ENCODE data around the gene TRIM2.
A peak's percentile ranks its signal among the peaks of the same experiment; 100 is the strongest.
"Not testable (repeated sequence)": the region's sequence is repeated elsewhere in the genome, so short reads cannot be mapped to it uniquely, and the experiment has no call there.

TRIM2 gene

GRCh38 chr4:153161226-153161963 lies 42.8 kb upstream of the TRIM2 start:
- Histone ChIP-seq H3K4me1 (ENCODE audit: control extremely low read depth in 1 of 4, control insufficient read depth in 4 of 4, insufficient read depth in 4 of 4, low read length in 3 of 4) (peaks cover 0 to under 1% (median 0%) of the 10 kb centered on the region in 4 experiments), H3K9me3 (ENCODE audit: control extremely low read depth in 1 of 5, control insufficient read depth in 4 of 5, insufficient read depth in 2 of 5, low read depth in 1 of 5, low read length in 4 of 5) (no peaks in the 10 kb centered on the region), H3K27me3 (replicated peaks in 2 of 5; ENCODE audit: control insufficient read depth in 4 of 5, insufficient read depth in 5 of 5, low read length in 4 of 5) (no peaks in the 10 kb centered on the region), H3K27ac (ENCODE audit: insufficient read depth in 1 of 2, low read depth in 1 of 2, low read length in 2 of 2, poor library complexity in 1 of 2, severe bottlenecking in 2 of 2) (no peak overlapping the region), H3K36me3 (ENCODE audit: control insufficient read depth in 4 of 4, insufficient read depth in 4 of 4, low read length in 3 of 4) (no peaks in the 10 kb centered on the region), H3K4me3 (ENCODE audit: control insufficient read depth in 1 of 7, extremely low read depth in 1 of 7, insufficient read depth in 4 of 7, low read depth in 2 of 7, low read length in 6 of 7) (no peak overlapping the region)
- WGBS (ENCODE audit: insufficient coverage) = 67% methylated on average over 3 of the region's 7 CpGs
- DNase-seq = no peak
- CTCF ChIA-PET = interaction anchor here (1.3 to 12.3 kb wide), 6 partner anchors 9 to 157 kb away, joined by 3 to 138 read pairs (median 6); no protein-coding TSS in a partner anchor
- POLR2A ChIA-PET = no interaction called here

DNA sequence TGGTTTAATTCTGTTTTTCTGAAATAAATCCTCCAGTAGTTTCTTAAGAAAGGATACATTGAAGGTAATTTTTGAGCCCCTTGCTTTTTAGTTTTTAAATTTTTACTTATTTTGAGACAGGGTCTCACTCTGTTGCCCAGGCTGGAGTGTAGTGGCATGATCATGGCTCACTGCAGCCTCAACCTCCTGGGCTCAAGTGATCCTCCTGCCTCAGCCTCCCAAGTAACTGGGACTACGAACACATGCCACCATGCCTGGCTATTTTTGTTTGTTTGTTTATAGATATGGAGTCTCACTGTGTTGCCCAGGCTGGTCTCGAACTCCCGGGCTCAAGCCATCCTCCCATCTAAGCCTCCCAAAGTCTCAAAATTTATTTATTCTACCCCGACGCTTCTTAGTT lies 39.0 kb upstream of the TRIM2 start:
- H3K27ac ChIP-seq (ENCODE audit: insufficient read depth in 1 of 2, low read depth in 1 of 2, low read length in 2 of 2, poor library complexity in 1 of 2, severe bottlenecking in 2 of 2); CTCF ChIA-PET; H3K27me3 ChIP-seq (replicated peaks in 2 of 5; ENCODE audit: control insufficient read depth in 4 of 5, insufficient read depth in 5 of 5, low read length in 4 of 5); H3K4me1 ChIP-seq (ENCODE audit: control extremely low read depth in 1 of 4, control insufficient read depth in 4 of 4, insufficient read depth in 4 of 4, low read length in 3 of 4); H3K9me3 ChIP-seq (ENCODE audit: control extremely low read depth in 1 of 5, control insufficient read depth in 4 of 5, insufficient read depth in 2 of 5, low read depth in 1 of 5, low read length in 4 of 5); DNase-seq; H3K36me3 ChIP-seq (ENCODE audit: control insufficient read depth in 4 of 4, insufficient read depth in 4 of 4, low read length in 3 of 4); H3K4me3 ChIP-seq (ENCODE audit: control insufficient read depth in 1 of 7, extremely low read depth in 1 of 7, insufficient read depth in 4 of 7, low read depth in 2 of 7, low read length in 6 of 7): not testable (repeated sequence)
- WGBS (ENCODE audit: insufficient coverage) = 100% methylated on average over 2 of the region's 5 CpGs
- POLR2A ChIA-PET = interaction anchor here (0.6 kb wide), 1 partner anchor 16 kb away, joined by 3 read pairs; no protein-coding TSS in a partner anchor

DNA sequence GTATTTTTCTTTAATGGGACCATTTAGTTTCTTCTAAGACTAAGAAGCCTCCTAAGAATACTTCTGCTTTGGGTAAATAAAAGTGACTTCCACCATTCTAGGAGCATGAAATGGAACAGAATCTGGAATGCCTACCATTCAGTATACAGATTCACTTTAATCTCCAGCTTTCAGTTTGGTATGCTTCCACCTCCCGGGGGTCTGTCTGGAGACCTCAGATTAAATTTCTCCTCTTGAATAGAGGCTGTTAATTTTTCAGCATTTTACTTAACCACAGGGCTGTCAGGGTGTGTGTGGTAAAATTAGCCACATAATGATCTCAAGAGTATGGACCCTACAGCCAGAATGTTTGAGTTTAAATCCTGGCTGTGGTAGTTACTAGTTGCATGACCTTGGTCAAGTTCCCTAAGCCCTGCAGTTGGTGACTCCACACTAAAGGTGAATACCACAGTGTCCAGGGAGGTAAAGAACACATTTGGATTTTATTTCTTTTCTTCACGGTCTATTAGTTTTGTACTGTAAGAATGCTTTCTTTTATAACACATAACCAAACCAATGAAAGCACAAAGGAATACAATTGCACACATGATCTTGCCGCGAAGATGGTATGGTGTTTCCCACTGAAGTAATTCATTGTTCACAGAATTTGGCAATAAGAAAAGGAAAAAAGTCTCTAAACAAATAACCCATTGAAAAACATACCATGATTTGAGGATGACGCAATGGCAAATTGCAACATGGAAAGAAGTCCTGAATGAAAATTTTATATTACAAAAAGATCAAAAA lies 37.3 kb upstream of the TRIM2 start:
- ChIA-PET CTCF (interaction anchor here (0.7 kb wide), 1 partner anchor 24 kb away, joined by 3 read pairs; no protein-coding TSS in a partner anchor), POLR2A (no interaction called here)
- Histone ChIP-seq H3K9me3 (ENCODE audit: control extremely low read depth in 1 of 5, control insufficient read depth in 4 of 5, insufficient read depth in 2 of 5, low read depth in 1 of 5, low read length in 4 of 5) (no peaks in the 10 kb centered on the region), H3K27me3 (replicated peaks in 2 of 5; ENCODE audit: control insufficient read depth in 4 of 5, insufficient read depth in 5 of 5, low read length in 4 of 5) (no peaks in the 10 kb centered on the region), H3K4me3 (ENCODE audit: control insufficient read depth in 1 of 7, extremely low read depth in 1 of 7, insufficient read depth in 4 of 7, low read depth in 2 of 7, low read length in 6 of 7) (no peak overlapping the region), H3K36me3 (ENCODE audit: control insufficient read depth in 4 of 4, insufficient read depth in 4 of 4, low read length in 3 of 4) (no peaks in the 10 kb centered on the region), H3K4me1 (ENCODE audit: control extremely low read depth in 1 of 4, control insufficient read depth in 4 of 4, insufficient read depth in 4 of 4, low read length in 3 of 4) (no peaks in the 10 kb centered on the region), H3K27ac (ENCODE audit: insufficient read depth in 1 of 2, low read depth in 1 of 2, low read length in 2 of 2, poor library complexity in 1 of 2, severe bottlenecking in 2 of 2) (no peak overlapping the region)
- 0% methylated on average over 1 of the region's 5 CpGs for WGBS (ENCODE audit: insufficient coverage)
- DNase-seq = peak in 2 of 3 donors; percentile 43 to 59

DNA sequence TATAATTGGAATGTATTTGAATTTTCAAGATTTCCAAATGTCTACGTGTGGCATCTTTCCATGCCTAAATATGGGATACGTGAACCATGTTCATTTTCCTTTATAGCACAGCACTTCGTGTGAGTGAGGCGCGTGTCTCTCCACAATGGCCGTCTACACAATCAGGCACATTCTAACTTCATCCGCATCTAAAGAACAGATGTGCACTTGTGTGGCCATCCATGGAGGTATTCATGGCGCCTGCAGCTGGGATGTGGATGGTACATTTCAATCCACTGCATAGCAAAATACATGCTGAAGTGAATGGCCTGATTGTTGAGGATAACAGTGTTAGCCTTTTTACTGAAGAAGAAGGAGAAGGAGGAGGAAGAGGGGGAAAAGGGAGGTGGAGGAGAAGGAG lies 34.5 kb upstream of the TRIM2 start:
- Histone ChIP-seq H3K4me1 (ENCODE audit: control extremely low read depth in 1 of 4, control insufficient read depth in 4 of 4, insufficient read depth in 4 of 4, low read length in 3 of 4) (no peaks in the 10 kb centered on the region), H3K27ac (ENCODE audit: insufficient read depth in 1 of 2, low read depth in 1 of 2, low read length in 2 of 2, poor library complexity in 1 of 2, severe bottlenecking in 2 of 2) (no peak overlapping the region), H3K27me3 (replicated peaks in 2 of 5; ENCODE audit: control insufficient read depth in 4 of 5, insufficient read depth in 5 of 5, low read length in 4 of 5) (no peaks in the 10 kb centered on the region), H3K4me3 (ENCODE audit: control insufficient read depth in 1 of 7, extremely low read depth in 1 of 7, insufficient read depth in 4 of 7, low read depth in 2 of 7, low read length in 6 of 7) (no peak overlapping the region), H3K9me3 (ENCODE audit: control extremely low read depth in 1 of 5, control insufficient read depth in 4 of 5, insufficient read depth in 2 of 5, low read depth in 1 of 5, low read length in 4 of 5) (no peaks in the 10 kb centered on the region), H3K36me3 (ENCODE audit: control insufficient read depth in 4 of 4, insufficient read depth in 4 of 4, low read length in 3 of 4) (no peaks in the 10 kb centered on the region)
- ChIA-PET POLR2A (no interaction called here), CTCF (interaction anchor here (1.2 to 1.8 kb wide), 2 partner anchors 9 to 10 kb away, joined by 3 to 8 read pairs; no protein-coding TSS in a partner anchor)
- DNase-seq = no peak
- 69% methylated on average over 7 of the region's 8 CpGs for WGBS (ENCODE audit: insufficient coverage)

DNA sequence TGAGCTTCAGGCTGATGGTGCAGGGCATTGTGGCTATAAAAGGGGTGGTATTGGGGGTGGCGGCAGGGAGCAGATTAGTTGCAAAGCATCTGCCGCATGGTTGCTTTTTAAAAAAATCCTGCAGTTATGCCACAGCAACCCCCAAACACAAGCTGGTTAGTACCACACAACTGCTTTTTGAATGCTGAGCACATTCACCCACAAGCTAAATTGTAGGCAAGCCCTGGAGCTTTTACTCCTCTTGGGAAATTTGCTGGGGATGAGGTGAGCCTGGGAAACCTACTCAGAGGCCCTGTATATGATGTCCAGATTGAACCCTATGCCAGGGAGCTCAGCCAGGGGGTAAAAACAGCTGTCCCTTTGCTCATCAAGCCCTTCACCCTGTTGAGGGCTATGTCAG lies 33.8 kb upstream of the TRIM2 start:
- Histone ChIP-seq H3K4me3 (ENCODE audit: control insufficient read depth in 1 of 7, extremely low read depth in 1 of 7, insufficient read depth in 4 of 7, low read depth in 2 of 7, low read length in 6 of 7) (no peak overlapping the region), H3K36me3 (ENCODE audit: control insufficient read depth in 4 of 4, insufficient read depth in 4 of 4, low read length in 3 of 4) (no peaks in the 10 kb centered on the region), H3K9me3 (ENCODE audit: control extremely low read depth in 1 of 5, control insufficient read depth in 4 of 5, insufficient read depth in 2 of 5, low read depth in 1 of 5, low read length in 4 of 5) (no peaks in the 10 kb centered on the region), H3K27ac (ENCODE audit: insufficient read depth in 1 of 2, low read depth in 1 of 2, low read length in 2 of 2, poor library complexity in 1 of 2, severe bottlenecking in 2 of 2) (no peak overlapping the region), H3K4me1 (ENCODE audit: control extremely low read depth in 1 of 4, control insufficient read depth in 4 of 4, insufficient read depth in 4 of 4, low read length in 3 of 4) (no peaks in the 10 kb centered on the region), H3K27me3 (replicated peaks in 2 of 5; ENCODE audit: control insufficient read depth in 4 of 5, insufficient read depth in 5 of 5, low read length in 4 of 5) (no peaks in the 10 kb centered on the region)
- WGBS (ENCODE audit: insufficient coverage) = no CpG with 5 or more reads among the region's 2 CpGs
- POLR2A ChIA-PET = no interaction called here
- DNase-seq = no peak
- CTCF ChIA-PET = interaction anchor here (1.2 to 1.8 kb wide), 3 partner anchors 8 to 44 kb away, joined by 3 to 8 read pairs (median 3); no protein-coding TSS in a partner anchor

GRCh38 chr4:153174821-153175567 lies 29.2 kb upstream of the TRIM2 start:
- WGBS (ENCODE audit: insufficient coverage) = 96% methylated on average over 17 of the region's 22 CpGs
- ChIA-PET CTCF (no interaction called here), POLR2A (no interaction called here)
- no peak for DNase-seq
- Histone ChIP-seq H3K27me3 (replicated peaks in 2 of 5; ENCODE audit: control insufficient read depth in 4 of 5, insufficient read depth in 5 of 5, low read length in 4 of 5) (no peaks in the 10 kb centered on the region), H3K27ac (ENCODE audit: insufficient read depth in 1 of 2, low read depth in 1 of 2, low read length in 2 of 2, poor library complexity in 1 of 2, severe bottlenecking in 2 of 2) (no peak overlapping the region), H3K4me3 (ENCODE audit: control insufficient read depth in 1 of 7, extremely low read depth in 1 of 7, insufficient read depth in 4 of 7, low read depth in 2 of 7, low read length in 6 of 7) (no peak overlapping the region), H3K9me3 (ENCODE audit: control extremely low read depth in 1 of 5, control insufficient read depth in 4 of 5, insufficient read depth in 2 of 5, low read depth in 1 of 5, low read length in 4 of 5) (no peaks in the 10 kb centered on the region), H3K36me3 (ENCODE audit: control insufficient read depth in 4 of 4, insufficient read depth in 4 of 4, low read length in 3 of 4) (no peaks in the 10 kb centered on the region), H3K4me1 (ENCODE audit: control extremely low read depth in 1 of 4, control insufficient read depth in 4 of 4, insufficient read depth in 4 of 4, low read length in 3 of 4) (no peaks in the 10 kb centered on the region)

Measured in common myeloid progenitor, CD34-positive (primary cell).